OCI-LY3 (cell line): Measurements from ENCODE around the gene MED12L.

Experiments used
- EZH2phosphoT487 ChIP-seq: fragments of 200-600 bp; shearing (Covaris generic); IDR thresholded peaks from 2 replicates; pipeline ENCODE4 v1.6.1; 2018; ENCODE audit warnings: antibody characterized with exemption, mixed run types, low read depth
- TF ChIP-seq, protein P1 (sequence below): fragments of 200-600, 300-600 bp; sonication (generic); IDR thresholded peaks from 2 replicates; pipeline ENCODE4 v1.5.1; 2014; ENCODE audit warnings: antibody characterized with exemption, low read length, low read depth

DNA sequence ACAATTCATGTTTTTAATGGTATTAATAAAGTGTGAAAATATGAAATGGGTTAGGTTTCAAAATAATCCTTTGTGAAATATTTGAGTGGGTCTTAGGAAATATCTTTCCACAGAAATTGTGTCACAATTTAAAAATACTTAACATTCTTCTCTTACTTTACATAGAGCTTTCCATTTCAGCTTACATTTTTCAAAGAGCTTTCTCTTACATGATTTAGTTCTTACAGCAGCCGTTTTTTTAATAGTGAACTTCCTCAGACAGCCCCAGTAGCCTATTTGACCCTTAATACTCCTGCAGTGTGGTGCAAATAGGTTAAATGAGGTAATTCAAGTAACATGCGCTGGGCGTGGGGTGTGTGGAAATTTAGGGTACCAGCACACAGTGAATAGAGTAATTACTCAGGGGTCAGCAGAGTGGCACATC lies 277.3 kb downstream of the MED12L start:
- TF ChIP-seq, protein P1, sequence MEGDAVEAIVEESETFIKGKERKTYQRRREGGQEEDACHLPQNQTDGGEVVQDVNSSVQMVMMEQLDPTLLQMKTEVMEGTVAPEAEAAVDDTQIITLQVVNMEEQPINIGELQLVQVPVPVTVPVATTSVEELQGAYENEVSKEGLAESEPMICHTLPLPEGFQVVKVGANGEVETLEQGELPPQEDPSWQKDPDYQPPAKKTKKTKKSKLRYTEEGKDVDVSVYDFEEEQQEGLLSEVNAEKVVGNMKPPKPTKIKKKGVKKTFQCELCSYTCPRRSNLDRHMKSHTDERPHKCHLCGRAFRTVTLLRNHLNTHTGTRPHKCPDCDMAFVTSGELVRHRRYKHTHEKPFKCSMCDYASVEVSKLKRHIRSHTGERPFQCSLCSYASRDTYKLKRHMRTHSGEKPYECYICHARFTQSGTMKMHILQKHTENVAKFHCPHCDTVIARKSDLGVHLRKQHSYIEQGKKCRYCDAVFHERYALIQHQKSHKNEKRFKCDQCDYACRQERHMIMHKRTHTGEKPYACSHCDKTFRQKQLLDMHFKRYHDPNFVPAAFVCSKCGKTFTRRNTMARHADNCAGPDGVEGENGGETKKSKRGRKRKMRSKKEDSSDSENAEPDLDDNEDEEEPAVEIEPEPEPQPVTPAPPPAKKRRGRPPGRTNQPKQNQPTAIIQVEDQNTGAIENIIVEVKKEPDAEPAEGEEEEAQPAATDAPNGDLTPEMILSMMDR, result no peak
- TF ChIP-seq EZH2phosphoT487, result no peak
